HG02642 (cell line): ENCODE data around the gene SUSD4.
"Not testable (repeated sequence)": the region's sequence is repeated elsewhere in the genome, so short reads cannot be mapped to it uniquely, and the experiment has no call there.

Experiments used
- ATAC-seq: cut with Tn5 transposase; IDR thresholded peaks from one replicate; pipeline ENCODE4 v1.9.1; 2021; ENCODE audit warnings: mild to moderate bottlenecking; ENCODE audit not compliant: unreplicated experiment, poor library complexity

The SUSD4 gene

GRCh38 chr1:223259462-223259861 is 104.5 kb downstream of the SUSD4 start:
- ATAC-seq, result no peak

DNA sequence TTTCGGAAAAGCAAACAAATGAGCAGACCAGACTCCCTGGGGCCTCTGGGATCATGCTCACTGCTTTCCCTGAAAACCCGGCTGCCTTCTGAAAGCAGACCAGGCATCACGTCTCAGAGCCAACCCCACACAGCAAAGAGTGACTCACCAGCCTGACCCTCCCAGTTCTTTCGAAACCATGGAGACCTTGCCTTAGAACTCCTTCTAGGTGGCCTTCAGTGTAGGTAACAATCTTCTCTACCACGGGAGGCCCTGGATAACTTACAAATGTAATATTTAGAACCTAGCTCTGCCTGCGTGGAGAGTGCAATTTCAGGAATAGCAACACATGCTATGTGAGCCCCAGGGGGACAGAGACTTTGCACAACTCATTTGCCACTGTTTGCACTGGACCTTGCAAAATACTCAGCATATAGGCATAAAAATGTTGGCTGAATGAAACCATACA is 105.2 kb downstream of the SUSD4 start:
- no peak for ATAC-seq

DNA sequence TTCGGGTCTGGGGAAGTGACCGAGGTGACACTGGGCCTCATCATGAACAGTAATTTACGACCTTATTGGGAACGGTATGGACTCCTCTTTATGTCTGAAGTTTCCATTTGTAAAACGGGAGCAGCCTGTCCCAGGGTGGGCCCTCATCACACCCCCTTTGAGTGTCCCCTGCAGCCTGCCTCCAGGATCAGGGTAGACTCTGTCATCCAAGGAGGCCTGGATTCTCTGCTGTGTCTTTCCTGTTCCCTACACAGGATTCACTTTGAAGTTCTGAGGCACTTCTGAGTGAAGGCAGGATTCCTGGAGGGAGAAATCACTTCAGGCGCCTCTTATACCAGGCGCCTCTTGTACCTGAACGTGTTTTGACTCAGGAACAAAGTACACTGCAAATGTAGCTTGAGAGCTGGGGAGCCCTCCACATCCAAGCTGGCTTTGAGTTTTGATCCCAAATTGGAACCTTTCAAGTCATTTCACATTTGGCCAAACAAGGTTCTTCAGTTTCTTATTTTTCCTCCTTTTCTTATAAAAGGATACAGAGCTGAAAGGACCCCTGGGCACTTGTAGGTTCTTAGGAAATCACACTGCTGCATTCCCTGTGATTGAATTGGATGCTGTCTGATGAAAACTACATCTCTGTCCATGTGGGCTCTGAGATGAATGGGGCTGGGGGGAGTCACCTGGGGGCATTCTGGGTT is 106.0 kb downstream of the SUSD4 start:
- ATAC-seq, result no peak

DNA sequence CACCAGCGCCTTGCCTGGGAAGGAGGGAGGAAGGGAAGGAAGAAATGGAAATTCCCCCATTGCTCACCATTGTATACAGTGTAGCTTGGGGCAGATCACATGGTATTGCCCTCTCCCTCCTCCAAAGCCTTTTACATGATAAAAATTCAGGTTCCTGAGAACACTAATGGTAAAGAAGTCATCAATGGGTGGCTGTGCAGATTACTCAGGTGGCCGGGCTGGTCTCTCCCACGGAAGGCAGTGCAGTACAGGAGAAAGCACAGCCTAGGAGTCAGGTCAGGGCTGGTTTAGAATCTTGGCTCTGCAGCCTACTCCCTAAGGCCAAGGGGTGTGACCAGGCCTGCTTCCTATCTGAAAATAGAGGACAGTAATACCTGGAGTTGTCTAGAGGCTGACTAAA is 107.9 kb downstream of the SUSD4 start:
- ATAC-seq, result no peak

DNA sequence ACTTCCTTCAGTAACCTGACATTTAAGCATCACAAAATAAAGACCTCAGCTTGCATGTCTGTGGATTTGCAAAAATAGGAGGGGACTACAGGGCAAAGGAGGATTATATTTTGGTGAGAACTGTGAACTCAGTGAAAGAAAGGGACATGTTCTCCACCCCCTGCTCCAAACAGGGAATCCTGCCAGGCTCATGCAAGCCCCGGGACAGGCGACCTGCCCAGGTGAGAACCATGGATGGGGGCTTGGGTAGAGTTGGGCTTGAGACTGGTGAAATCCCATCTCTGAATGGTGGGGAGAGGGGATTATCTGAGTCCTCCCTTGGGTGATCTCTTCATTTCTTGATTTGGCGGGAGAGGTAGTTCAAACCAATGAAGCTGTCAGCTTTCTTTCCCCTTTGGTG is 110.1 kb downstream of the SUSD4 start:
- no peak for ATAC-seq

DNA sequence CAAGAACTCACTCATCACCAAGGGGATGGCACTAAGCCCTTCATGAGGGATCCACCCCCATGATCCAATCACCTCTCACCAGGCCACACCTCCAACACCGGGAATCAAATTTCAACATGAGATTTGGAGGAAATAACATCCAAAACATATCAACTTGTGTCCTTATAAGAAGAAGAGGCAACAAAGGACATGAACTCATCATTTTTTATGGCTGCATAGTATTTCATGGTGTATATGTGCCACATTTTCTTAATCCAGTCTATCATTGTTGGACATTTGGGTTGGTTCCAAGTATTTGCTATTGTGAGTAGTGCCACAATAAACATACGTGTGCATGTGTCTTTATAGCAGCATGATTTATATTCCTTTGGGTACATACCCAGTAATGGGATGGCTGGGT is 112.6 kb downstream of the SUSD4 start:
- not testable (repeated sequence) for ATAC-seq

GRCh38 chr1:223250632-223251015 is 113.4 kb downstream of the SUSD4 start:
- no peak for ATAC-seq

DNA sequence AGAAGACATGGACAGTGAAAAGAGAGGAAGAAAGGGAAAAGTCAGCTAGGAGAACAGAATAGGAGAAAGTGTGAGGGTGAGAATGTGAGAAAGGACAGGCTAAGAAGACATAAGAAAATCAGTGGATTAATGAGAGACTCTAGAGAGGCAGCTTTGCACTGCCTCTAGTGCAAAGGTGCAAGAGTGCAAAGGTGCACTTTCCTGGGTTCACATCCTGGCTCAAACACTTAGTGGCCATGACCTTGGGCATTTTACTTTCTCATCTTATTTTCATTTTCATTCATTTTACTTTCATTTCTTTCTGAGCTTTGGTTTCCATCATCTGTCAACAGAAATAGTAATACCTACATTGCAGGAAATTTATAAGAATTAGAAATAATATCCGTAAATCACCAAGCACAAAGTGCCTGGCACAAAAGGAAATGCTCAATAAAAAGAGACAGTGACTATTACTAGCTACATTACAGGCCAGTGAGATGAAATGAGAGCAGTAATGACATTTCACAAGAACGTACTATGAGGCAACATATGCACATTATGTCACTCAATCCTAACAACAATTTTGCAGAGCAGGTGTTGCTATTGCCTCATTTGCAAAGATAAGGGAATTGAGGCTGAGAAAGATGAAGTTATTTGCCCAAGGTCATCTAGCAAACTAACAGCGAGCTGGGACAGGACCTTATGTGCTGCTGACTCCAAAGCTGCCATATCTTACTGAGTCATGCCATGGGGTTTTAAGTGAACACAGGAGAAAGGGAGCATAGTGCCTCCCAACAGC is 113.9 kb downstream of the SUSD4 start:
- no peak for ATAC-seq

GRCh38 chr1:223248770-223249140 is 115.2 kb downstream of the SUSD4 start:
- ATAC-seq, result no peak

DNA sequence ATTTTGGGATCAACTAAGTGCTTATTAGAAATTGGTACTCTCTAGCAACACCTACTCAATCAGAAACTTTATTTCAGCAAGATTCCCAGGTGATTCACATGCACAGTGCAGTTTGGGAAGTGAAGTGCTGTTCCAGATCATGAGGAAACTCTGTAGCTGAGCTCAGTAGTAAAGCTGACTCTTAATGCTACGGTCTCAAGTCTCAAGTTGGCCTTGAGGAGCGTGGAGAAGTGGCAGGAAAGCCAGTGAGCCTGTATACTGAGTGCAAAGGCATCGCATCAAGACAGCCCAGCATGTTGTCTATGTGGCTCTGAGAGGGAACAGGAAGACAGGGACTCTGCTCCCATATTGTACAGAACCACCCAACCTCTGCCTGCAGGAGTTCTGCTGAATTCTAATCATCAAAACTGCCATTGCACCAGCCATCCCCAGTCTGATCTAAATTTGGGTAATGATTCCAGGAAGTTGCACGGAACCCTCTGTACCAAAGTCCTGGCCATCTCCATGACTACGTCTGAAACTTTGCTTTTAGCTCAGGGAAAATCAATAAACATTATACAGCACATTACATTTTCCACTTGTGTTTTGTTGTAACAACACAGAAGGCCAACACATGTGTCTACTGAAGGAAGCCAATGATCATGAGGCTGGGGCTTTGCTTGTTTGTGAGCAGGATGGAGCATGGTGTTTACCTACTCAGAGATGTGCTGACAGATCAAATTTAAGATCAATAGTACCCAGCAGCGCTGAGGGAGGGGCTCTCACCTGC is 115.8 kb downstream of the SUSD4 start:
- no peak for ATAC-seq

DNA sequence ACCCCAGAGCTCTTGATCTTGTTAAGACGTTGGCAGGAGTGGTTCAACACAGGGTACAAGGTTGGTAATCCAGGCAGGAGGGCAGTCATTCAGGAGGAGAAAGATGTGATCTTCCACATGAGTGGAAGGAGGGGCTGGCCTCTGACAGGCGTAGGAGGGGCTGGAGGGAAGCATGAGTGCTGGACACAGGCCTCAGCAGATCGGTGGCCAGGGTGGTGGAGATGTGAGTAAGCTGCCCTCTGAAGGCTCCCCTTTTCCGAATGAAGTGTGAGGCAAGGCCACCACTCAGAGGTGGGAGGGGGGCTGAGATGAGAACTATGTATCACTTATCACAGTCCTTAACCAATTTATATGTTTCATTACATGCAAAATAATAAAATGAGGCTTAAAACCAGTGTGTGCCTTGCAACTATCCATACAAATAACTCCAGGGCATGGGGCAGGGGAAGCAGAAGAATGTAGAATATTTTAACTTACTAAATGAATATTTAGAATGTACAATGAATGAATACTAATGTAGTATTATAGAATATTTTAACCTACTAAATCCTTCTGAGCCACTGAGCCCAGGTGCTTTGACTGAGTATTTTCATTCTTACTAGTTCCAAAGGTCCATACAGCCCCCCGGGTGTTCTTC is 117.4 kb downstream of the SUSD4 start:
- ATAC-seq, result no peak

DNA sequence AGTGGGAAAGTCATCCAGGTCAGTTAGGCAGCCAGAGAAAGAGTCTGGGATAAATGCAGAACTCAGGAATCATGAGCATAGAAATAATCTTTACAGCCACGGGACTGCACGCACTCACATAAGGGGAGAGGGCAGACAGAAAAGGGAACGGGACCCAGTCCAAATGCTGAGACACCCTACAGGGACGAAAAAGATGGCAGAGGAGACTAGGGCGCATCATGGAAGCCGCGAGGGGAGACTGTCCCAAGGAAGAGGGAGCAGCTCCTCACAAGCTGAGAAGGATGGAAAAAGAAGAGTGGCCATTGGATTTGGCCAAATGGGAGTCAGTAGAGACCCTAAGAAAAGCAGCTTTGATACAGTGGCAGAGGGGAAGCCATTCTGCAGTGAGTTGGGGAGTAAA is 118.0 kb downstream of the SUSD4 start:
- no peak for ATAC-seq

DNA sequence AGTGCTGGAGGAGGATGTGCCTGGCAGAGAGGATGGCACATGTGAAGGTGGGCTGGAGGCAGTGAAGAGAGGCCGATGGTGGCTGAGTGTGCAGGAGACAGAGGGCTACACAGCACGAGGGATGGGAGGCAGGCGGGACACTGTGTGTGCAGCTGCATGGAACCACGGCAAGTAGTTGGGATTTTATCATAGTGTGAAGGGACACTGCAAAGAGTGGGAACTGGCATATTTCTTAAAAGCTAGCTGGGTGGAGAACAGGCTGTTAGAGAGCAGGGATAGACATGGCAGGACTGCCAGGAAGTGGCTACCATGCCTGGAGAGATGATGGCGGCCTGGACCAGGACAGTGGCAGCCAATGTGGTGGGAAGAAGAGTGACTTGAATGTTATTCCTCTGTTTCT is 118.6 kb downstream of the SUSD4 start:
- no peak for ATAC-seq

GRCh38 chr1:223244366-223245103 is 119.4 kb downstream of the SUSD4 start:
- peak; percentile 68 for ATAC-seq

GRCh38 chr1:223243441-223244050 is 120.4 kb downstream of the SUSD4 start:
- no peak for ATAC-seq

DNA sequence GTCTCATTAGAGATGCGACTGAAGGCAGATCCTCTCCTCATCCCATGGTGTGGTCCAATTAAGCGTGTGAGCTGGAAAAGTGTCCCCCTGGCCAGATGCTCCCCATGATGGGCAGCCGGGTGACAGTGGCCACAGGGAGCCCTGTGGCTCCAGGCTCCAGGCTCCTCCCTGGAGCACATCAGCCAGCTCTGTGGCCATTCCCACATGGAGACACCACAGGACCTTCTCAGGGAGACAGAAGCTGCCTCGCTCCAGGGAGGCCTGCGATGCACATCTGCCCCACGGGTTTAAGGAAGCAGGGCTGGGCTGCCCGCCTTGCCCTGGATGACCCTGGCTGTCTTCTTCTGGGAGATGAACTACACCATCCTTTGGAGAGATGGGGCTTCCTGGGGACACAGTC is 121.0 kb downstream of the SUSD4 start:
- no peak for ATAC-seq

- ATAC-seq, result no peak
Measured at GRCh38 chr1:223242382-223242955, 121.5 kb downstream of the SUSD4 start.

DNA sequence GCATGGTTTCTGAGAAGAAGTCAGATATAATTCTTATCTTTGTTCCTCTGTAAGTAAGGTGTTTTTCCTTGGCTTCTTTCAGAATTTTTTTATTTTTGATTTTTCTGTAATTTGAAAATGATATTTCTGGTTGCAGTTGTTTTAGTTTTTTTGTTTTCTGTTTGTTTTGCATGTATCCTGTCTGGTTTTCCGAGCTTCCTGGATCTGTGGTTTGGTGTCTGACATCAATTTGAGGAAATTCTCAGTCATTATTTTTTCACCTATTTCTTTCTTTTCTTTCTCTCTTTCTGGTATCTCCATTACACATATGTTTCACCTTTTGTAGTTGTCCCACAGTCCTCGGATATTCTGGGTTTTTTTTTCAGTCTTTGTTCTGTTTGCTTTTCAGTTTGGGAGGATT is 123.9 kb downstream of the SUSD4 start:
- no peak for ATAC-seq

DNA sequence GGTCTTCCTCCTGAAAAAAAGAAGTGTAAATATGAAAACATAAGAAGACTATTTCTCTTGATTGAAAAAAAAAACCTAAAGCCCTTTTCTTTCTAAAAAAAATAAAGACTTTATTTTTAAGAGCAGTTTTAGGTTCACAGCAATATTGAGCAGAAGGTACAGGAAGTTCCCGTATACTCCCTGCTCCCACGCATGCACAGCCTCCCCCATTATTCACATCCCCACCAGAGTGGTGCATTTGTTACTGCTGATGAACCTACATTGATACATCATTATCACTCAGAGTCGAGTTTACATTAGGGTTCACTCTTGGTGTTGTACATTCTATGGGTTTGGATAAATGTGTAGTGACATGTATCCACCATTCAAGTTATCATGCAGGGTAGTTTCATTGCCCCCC is 128.9 kb downstream of the SUSD4 start:
- ATAC-seq, result no peak
